ENCODE data around the gene TGFBR3L. TPM values are rescaled to one million over a fixed set of nuclear protein-coding genes. Genes with fewer than 3 reads are reported as not detected.

The TGFBR3L gene
- total RNA-seq, 1 donor from 2014 or later = 1.8 TPM

DNA sequence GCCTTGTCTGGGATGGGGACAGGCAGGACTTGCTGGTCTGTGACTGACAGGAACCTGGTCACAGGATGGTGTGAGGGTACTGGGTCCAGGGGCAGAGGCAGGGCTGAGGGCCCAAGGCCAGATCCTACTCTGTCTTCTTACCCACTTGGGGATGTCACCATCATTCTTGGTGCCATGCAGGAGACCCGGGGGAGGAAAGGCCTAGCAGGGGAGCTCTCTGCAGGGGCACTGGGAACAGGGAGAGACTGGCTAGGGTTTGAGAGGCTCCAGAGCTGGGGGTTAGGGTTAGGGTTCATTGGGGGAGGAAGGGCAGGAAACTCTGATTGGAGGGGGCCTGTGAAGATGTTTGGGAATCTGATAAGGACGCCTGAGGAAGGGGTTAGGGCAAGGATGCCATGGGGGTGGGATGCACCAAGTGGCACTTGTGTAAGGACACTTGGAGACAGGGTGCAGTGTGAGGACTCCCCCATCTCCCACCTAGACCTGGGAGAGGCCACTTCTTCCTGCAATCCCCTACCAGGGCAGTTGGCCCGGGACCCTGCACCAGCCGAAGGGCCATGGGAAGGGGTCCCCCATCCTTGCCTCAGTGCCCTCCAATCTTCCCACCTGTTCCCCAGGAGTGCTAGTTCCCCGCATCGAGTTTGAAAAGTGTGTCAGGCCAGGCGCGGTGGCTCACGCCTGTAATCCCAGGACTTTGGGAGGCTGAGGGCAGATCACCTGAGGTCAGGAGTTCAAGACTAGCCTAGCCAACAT lies 47.4 kb upstream of the TGFBR3L start:
- peaks cover 3% of the 10 kb centered on the region for H3K36me3 Mint-ChIP-seq
- TF ChIP-seq, protein P1, sequence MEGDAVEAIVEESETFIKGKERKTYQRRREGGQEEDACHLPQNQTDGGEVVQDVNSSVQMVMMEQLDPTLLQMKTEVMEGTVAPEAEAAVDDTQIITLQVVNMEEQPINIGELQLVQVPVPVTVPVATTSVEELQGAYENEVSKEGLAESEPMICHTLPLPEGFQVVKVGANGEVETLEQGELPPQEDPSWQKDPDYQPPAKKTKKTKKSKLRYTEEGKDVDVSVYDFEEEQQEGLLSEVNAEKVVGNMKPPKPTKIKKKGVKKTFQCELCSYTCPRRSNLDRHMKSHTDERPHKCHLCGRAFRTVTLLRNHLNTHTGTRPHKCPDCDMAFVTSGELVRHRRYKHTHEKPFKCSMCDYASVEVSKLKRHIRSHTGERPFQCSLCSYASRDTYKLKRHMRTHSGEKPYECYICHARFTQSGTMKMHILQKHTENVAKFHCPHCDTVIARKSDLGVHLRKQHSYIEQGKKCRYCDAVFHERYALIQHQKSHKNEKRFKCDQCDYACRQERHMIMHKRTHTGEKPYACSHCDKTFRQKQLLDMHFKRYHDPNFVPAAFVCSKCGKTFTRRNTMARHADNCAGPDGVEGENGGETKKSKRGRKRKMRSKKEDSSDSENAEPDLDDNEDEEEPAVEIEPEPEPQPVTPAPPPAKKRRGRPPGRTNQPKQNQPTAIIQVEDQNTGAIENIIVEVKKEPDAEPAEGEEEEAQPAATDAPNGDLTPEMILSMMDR (IDR thresholded peaks at IDR 0.05) = no peak
- peaks cover 57% of the 10 kb centered on the region for H4K20me1 ChIP-seq (ENCODE audit: low read depth)
- H3K4me1 ChIP-seq = peaks cover 9% of the 10 kb centered on the region
- H3K4me3 ChIP-seq = no peak overlapping the region
- peaks cover 31% of the 10 kb centered on the region for H3K27me3 Mint-ChIP-seq (ENCODE audit: insufficient read depth, low read depth)
- no peaks in the 10 kb centered on the region for H3K9me3 ChIP-seq (ENCODE audit: low read depth)
- H3F3A ChIP-seq (ENCODE audit: low read depth) = peaks cover 50% of the 10 kb centered on the region
- H3K27ac Mint-ChIP-seq = no peak overlapping the region
- no peaks in the 10 kb centered on the region for H3K79me2 ChIP-seq (ENCODE audit: low read depth)
- no peaks in the 10 kb centered on the region for H3K9me3 Mint-ChIP-seq
- no peak overlapping the region for H3K4me2 ChIP-seq
- peaks cover 33% of the 10 kb centered on the region for H3K4me1 Mint-ChIP-seq
- H3K27me3 ChIP-seq = peaks cover 52% of the 10 kb centered on the region
- no peak overlapping the region for H3K9ac ChIP-seq
- H3K36me3 ChIP-seq = no peaks in the 10 kb centered on the region
- no peak for DNase-seq (ENCODE audit: low spot score)
- no peak overlapping the region for H3K27ac ChIP-seq
- no peak overlapping the region for H2AFZ ChIP-seq (replicated peaks)
- H3K4me3 Mint-ChIP-seq = peak overlapping the region; percentile 63

- TF ChIP-seq EZH2phosphoT487 (IDR thresholded peaks at IDR 0.05) (no peak), EZH2 (IDR thresholded peaks at IDR 0.05) (no peak)
- TF ChIP-seq, protein P1 (IDR thresholded peaks at IDR 0.05) = no peak
- Mint-ChIP-seq H3K27me3 (ENCODE audit: insufficient read depth, low read depth) (peaks cover 29% of the 10 kb centered on the region), H3K4me3 (peak overlapping the region; percentile 51), H3K36me3 (peaks cover 3% of the 10 kb centered on the region), H3K27ac (no peak overlapping the region), H3K4me1 (peaks cover 37% of the 10 kb centered on the region), H3K9me3 (no peaks in the 10 kb centered on the region)
- peak overlapping the region; percentile 14 for H3K4me2 ChIP-seq
- H3K9ac ChIP-seq = no peak overlapping the region
- H3K36me3 ChIP-seq = no peaks in the 10 kb centered on the region
- no peak for DNase-seq (ENCODE audit: low spot score)
- peaks cover 49% of the 10 kb centered on the region for H3K27me3 ChIP-seq
- peaks cover 55% of the 10 kb centered on the region for H3F3A ChIP-seq (ENCODE audit: low read depth)
- no peak overlapping the region for H3K27ac ChIP-seq
- peaks cover 64% of the 10 kb centered on the region for H4K20me1 ChIP-seq (ENCODE audit: low read depth)
- H3K4me1 ChIP-seq = peaks cover 11% of the 10 kb centered on the region
- H3K79me2 ChIP-seq (ENCODE audit: low read depth) = no peaks in the 10 kb centered on the region
- H3K9me3 ChIP-seq (ENCODE audit: low read depth) = no peaks in the 10 kb centered on the region
- no peak overlapping the region for H2AFZ ChIP-seq (replicated peaks)
- H3K4me3 ChIP-seq = no peak overlapping the region
Observed at GRCh38 chr19:7868326-7868670, 46.3 kb upstream of the TGFBR3L start.

DNA sequence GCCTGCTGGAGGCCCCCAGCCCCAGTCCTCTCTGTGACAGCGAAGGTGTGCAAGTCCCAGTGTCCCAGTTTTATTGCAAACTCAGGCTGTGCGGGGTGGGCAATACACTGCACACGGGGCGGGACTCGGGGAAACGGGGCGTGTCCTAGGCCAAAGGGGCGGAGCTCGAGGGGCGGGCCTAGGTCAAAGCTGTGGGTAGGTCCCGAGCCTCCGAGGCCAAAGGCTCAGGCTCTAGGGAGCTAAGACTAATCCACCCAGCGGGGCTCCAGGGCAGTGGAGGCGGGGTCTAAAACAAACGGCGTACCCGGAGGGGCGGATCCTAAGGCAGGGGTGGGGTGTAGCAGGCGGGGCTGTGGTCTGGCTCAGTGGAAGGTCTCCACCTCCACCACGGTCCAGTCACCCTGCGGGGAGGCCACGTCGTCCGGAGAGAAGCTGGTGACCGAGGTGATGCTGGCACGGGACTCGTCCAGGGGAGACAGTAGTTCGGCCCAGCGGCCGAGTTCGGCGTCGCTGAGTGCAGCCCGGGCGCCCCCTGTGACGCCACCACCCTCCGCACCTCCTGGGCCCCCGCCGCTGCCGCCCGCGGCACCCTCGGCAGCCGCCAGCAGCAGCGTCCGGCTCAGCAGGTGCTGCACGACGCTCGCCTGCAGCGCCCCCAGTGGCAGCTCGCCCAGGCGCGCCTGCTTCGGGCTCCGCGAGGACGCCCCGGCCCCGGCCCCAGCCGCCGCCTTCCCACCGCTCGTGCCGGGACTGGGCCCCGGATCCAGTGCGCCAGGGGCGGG lies 45.8 kb upstream of the TGFBR3L start:
- peaks cover 7% of the 10 kb centered on the region for H3K4me1 ChIP-seq
- H3K4me3 Mint-ChIP-seq = peak overlapping the region; percentile 77

More for the DNA sequence above, 45.8 kb upstream of the TGFBR3L start:
- peak; percentile 91 for DNase-seq (ENCODE audit: low spot score)
- Histone ChIP-seq H3K27ac (no peak overlapping the region), H3K36me3 (no peaks in the 10 kb centered on the region), H2AFZ (replicated peaks) (no peak overlapping the region), H3K79me2 (ENCODE audit: low read depth) (no peaks in the 10 kb centered on the region), H3K4me2 (peak overlapping the region; percentile 67), H3K9ac (no peak overlapping the region), H3F3A (ENCODE audit: low read depth) (peaks cover 54% of the 10 kb centered on the region), H3K9me3 (ENCODE audit: low read depth) (no peaks in the 10 kb centered on the region), H3K27me3 (peaks cover 48% of the 10 kb centered on the region), H3K4me3 (peak overlapping the region; percentile 31), H4K20me1 (ENCODE audit: low read depth) (peaks cover 58% of the 10 kb centered on the region)
- TF ChIP-seq EZH2phosphoT487 (IDR thresholded peaks at IDR 0.05) (no peak), EZH2 (IDR thresholded peaks at IDR 0.05) (peak; percentile 32)
- TF ChIP-seq, protein P1 (IDR thresholded peaks at IDR 0.05) = peak; percentile 74
- Mint-ChIP-seq H3K27me3 (ENCODE audit: insufficient read depth, low read depth) (peaks cover 29% of the 10 kb centered on the region), H3K27ac (no peak overlapping the region), H3K4me1 (peaks cover 37% of the 10 kb centered on the region), H3K9me3 (no peaks in the 10 kb centered on the region), H3K36me3 (peaks cover 3% of the 10 kb centered on the region)

Data from neural progenitor cell (in vitro differentiated cells).